ENCODE measurements around the gene FAM229B.
"Not testable (repeated sequence)": the region's sequence is repeated elsewhere in the genome, so short reads cannot be mapped to it uniquely, and the experiment has no call there.

The FAM229B gene

GRCh38 chr6:112087136-112087911 lies at the start of gene FAM229B, which contains the start of gene TUBE1:
Gene FAM229B, plus strand, starts transcription at chr6:112087591. Its CDS starts 11,693 bp downstream, at chr6:112099284.
Gene TUBE1, minus strand, starts transcription at chr6:112087482. Its CDS starts 48 bp downstream, at chr6:112087434.
- DNase-seq (ENCODE audit: low read depth), result peak; percentile 81

- DNase-seq (ENCODE audit: low read depth), result no peak
These were observed 49.6 kb upstream of the FAM229B start for GRCh38 chr6:112037783-112038216.

- no peak for DNase-seq (ENCODE audit: low read depth)
These were observed 49.1 kb upstream of the FAM229B start for GRCh38 chr6:112038268-112038667.

- no peak for DNase-seq (ENCODE audit: low read depth)
These were observed 48.5 kb upstream of the FAM229B start for GRCh38 chr6:112038756-112039430.

- DNase-seq (ENCODE audit: low read depth), result no peak
These were observed 48.0 kb upstream of the FAM229B start for GRCh38 chr6:112039431-112039770.

- DNase-seq (ENCODE audit: low read depth), result no peak
These were observed 46.4 kb upstream of the FAM229B start for GRCh38 chr6:112040956-112041355.

GRCh38 chr6:112041535-112041934 lies 45.9 kb upstream of the FAM229B start:
- DNase-seq (ENCODE audit: low read depth), result no peak

- peak; percentile 87 for DNase-seq (ENCODE audit: low read depth)
These were observed 44.1 kb upstream of the FAM229B start for GRCh38 chr6:112043032-112044007.

- no peak for DNase-seq (ENCODE audit: low read depth)
These were observed 43.2 kb upstream of the FAM229B start for GRCh38 chr6:112044196-112044595.

GRCh38 chr6:112044856-112045255 lies 42.5 kb upstream of the FAM229B start:
- no peak for DNase-seq (ENCODE audit: low read depth)

- DNase-seq (ENCODE audit: low read depth), result not testable (repeated sequence)
These were observed 39.9 kb upstream of the FAM229B start for GRCh38 chr6:112047523-112047922.

- DNase-seq (ENCODE audit: low read depth), result no peak
These were observed 38.2 kb upstream of the FAM229B start for GRCh38 chr6:112049026-112049799.

GRCh38 chr6:112049996-112050395 lies 37.4 kb upstream of the FAM229B start:
- no peak for DNase-seq (ENCODE audit: low read depth)

- DNase-seq (ENCODE audit: low read depth), result no peak
These were observed 37.0 kb upstream of the FAM229B start for GRCh38 chr6:112050429-112050828.

- DNase-seq (ENCODE audit: low read depth), result not testable (repeated sequence)
These were observed 36.1 kb upstream of the FAM229B start for GRCh38 chr6:112051251-112051740.

GRCh38 chr6:112054001-112054400 lies 33.4 kb upstream of the FAM229B start, which contains the start of gene CCN6:
Gene CCN6, plus strand, starts transcription at chr6:112054104. Its CDS starts 254 bp downstream, at chr6:112054358.
- no peak for DNase-seq (ENCODE audit: low read depth)

- no peak for DNase-seq (ENCODE audit: low read depth)
These were observed 32.7 kb upstream of the FAM229B start for GRCh38 chr6:112054555-112055190.

GRCh38 chr6:112058243-112059032 lies 29.0 kb upstream of the FAM229B start:
- no peak for DNase-seq (ENCODE audit: low read depth)

GRCh38 chr6:112061605-112062004 lies 25.8 kb upstream of the FAM229B start:
- no peak for DNase-seq (ENCODE audit: low read depth)

GRCh38 chr6:112062966-112063365 lies 24.4 kb upstream of the FAM229B start:
- no peak for DNase-seq (ENCODE audit: low read depth)

Data from stimulated activated CD8-positive, alpha-beta memory T cell treated with anti-CD3 and anti-CD28 coated beads, Interleukin-12 subunit alpha, Interleukin-12 subunit beta, amount 100 ng/mL, for 1 hour (primary cell).